GM18873 (cell line): ENCODE measurements around the gene UNK.
A peak's percentile ranks its signal among the peaks of the same experiment; 100 is the strongest.

Source experiments
- ATAC-seq: cut with Tn5 transposase; IDR thresholded peaks from one replicate; pipeline ENCODE4 v1.9.1; 2021; ENCODE audit warnings: mild to moderate bottlenecking, moderate library complexity, moderate number of reproducible peaks; ENCODE audit not compliant: unreplicated experiment, low FRiP score

UNK gene, protein sequence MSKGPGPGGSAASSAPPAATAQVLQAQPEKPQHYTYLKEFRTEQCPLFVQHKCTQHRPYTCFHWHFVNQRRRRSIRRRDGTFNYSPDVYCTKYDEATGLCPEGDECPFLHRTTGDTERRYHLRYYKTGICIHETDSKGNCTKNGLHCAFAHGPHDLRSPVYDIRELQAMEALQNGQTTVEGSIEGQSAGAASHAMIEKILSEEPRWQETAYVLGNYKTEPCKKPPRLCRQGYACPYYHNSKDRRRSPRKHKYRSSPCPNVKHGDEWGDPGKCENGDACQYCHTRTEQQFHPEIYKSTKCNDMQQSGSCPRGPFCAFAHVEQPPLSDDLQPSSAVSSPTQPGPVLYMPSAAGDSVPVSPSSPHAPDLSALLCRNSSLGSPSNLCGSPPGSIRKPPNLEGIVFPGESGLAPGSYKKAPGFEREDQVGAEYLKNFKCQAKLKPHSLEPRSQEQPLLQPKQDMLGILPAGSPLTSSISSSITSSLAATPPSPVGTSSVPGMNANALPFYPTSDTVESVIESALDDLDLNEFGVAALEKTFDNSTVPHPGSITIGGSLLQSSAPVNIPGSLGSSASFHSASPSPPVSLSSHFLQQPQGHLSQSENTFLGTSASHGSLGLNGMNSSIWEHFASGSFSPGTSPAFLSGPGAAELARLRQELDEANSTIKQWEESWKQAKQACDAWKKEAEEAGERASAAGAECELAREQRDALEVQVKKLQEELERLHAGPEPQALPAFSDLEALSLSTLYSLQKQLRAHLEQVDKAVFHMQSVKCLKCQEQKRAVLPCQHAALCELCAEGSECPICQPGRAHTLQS

DNA sequence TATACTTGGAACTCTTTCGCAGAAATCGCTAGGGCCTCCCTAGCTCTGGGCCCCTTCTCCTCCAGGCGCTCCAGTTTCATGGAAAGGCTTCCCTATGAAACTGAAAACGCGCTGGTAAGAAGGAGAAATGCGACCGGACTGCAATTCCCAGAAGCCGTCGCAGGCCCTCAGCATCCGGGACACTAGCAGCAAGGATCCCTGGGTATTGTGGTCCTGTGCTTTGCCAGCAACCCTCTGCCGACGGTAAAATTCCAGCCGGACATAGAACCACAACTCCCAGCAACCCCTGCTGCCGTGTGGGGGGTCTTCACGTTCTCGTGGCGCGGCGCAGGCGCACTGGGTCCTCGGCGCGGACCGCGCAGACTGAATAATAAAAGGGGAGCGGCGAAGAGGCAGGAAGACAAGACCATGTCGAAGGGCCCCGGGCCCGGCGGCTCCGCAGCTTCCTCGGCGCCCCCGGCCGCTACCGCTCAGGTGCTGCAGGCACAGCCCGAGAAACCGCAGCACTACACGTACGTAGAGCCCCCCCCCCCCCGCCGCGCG is at the start of gene UNK:
Gene UNK (plus strand): TSS at position 334 of the 543 bp plus-strand sequence. CDS start 75 bp downstream, at position 409.
- ATAC-seq, result peak; percentile 58

DNA sequence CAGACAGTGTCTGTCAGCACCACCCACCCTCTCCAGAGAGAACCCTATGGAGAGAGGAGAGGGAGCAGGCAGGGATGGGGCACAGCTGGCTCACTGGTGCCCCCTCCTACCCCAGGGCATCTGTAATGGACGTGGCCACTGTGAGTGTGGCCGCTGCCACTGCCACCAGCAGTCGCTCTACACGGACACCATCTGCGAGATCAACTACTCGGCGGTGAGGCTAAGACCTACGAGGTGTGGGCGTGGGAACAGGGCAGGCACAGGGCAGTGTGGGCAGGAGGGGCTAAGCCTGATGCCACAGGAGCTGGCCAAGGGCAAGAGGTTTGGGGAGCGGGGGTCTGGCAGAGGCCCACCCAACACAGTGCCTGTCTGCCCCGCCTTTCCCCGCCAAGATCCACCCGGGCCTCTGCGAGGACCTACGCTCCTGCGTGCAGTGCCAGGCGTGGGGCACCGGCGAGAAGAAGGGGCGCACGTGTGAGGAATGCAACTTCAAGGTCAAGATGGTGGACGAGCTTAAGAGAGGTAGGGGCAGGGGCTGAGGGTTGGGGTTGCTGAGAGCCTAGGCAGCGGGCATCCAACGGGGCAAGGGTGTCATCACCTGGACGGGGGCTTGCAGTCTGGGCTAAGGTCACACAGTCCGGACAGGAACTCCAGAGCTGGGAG is 48.3 kb upstream of the UNK start:
- ATAC-seq, result no peak

DNA sequence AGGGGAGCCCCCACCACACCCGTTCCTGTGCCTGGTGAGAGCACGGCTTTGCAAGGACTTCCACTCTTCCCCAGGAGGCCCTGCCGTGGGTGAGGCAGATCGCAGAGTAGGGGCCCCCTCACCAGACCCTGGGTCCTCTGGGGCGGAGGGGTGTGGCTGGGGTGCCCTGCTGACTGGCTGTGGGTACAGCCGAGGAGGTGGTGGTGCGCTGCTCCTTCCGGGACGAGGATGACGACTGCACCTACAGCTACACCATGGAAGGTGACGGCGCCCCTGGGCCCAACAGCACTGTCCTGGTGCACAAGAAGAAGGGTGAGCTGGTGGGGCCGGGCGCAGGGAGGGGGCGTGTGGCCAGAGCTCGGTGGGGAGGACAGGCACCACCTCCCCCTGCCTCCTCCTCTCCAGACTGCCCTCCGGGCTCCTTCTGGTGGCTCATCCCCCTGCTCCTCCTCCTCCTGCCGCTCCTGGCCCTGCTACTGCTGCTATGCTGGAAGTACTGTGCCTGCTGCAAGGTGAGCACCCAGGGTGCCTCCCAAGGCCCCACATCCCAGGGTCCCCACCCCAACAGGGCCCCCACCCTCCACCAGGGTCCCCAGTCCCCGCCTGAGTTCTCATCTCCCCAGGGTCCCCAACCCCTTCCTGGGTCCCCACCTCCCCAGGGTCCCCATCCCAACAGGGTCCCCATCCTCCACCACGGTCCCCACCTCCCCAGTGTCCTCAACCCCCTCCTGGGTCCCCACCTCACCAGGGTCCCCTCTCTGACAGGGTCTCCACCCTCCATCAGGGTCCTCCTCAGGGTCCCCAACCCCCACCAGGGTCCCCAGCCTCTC is 47.3 kb upstream of the UNK start:
- no peak for ATAC-seq

DNA sequence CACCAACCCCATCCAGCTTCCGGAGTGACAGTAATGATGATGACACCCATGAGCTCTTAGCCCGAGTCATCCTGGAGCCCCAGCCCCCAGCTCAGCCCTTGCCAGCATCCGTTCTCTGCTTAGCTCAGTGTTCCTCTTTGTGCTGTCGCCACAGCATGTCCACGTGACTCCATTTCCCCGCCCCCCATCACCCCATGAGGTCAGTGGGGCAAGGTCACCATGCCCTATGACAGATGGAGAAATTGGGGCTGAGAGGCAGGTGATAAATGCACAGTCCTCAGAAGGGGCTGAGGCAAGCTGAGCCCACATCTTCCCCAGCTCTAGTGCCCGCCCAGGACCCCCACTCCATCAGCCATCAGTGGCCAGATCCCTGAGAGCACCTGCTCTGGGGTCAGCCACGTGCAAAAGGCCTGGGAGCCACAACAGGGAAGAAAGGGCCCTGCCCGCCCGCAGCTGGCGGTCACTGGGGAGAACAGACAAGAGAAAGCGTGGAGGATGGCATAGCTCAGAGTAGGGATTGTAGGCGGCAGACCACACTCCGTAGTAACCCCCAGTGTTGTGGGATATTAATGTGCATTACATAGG is 46.3 kb upstream of the UNK start:
- ATAC-seq, result no peak

DNA sequence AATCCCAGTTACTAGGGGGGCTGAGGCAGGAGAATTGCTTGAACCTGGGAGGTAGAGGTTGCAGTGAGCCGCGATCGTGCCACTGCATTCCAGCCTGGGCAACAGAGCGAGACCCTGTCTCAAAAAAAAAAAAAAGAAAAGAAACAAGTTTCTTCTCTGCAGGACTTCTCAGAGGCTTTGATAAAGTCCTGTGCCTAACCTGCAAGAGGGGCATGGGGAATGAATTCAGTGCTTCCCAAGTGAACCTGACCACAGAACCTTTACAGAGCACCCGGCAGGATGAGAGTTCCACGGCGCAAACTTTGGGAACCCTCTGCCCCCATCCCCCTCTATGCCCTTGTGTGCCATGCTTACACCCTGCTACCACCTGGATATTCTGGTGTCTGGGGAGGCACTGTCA is 45.4 kb upstream of the UNK start:
- no peak for ATAC-seq

DNA sequence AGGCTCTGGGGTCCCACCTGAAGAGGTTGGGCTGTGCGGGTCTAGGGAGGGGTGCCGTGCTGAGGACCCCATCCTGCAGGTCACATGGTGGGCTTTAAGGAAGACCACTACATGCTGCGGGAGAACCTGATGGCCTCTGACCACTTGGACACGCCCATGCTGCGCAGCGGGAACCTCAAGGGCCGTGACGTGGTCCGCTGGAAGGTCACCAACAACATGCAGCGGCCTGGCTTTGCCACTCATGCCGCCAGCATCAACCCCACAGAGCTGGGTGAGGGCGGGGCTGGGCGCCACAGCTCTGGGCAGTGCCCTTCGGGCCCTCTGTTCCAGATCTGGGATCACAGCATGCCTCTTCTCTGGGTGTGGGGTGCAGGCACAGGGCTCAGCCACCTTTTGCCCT is 44.8 kb upstream of the UNK start:
- ATAC-seq, result no peak

DNA sequence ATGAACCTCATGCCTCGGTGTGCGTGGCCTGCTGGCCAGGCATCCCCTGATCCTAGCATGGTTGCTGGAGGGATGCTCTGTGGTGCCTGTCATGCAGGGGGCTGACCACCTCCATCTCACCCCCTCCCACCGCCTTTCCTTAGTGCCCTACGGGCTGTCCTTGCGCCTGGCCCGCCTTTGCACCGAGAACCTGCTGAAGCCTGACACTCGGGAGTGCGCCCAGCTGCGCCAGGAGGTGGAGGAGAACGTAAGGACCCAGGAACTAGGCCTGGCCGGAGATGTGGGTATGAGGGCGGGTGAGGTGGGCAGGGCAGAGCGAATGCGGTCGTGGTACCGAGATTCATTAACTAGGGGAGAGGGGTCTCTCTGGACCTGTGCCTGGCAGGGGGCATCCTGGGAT is 44.4 kb upstream of the UNK start:
- ATAC-seq, result no peak

DNA sequence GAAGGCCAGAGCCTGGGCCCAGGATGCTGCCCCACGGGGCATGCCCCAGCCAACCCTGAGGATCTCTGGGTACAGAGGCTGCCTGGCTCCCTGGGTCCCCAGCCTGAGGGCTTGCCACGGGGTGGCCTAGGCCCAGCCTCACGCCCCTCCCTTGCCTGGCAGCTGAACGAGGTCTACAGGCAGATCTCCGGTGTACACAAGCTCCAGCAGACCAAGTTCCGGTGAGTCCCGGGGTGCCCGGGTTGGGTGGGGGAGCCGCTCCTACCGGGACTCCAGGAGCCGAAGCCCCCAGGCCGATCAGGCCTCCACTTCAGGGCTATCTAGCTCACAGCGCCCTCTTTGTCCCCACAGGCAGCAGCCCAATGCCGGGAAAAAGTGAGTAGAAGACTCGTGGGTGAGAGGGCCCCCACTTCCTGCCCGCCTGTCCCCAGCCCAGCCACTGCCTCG is 44.0 kb upstream of the UNK start:
- no peak for ATAC-seq

DNA sequence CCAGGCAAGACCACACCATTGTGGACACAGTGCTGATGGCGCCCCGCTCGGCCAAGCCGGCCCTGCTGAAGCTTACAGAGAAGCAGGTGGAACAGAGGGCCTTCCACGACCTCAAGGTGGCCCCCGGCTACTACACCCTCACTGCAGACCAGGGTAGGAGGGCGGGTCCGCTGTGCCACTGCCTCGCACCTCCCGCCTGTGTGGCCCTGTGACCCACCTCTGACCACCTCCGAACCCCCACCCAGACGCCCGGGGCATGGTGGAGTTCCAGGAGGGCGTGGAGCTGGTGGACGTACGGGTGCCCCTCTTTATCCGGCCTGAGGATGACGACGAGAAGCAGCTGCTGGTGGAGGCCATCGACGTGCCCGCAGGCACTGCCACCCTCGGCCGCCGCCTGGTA is 42.3 kb upstream of the UNK start:
- ATAC-seq, result no peak

DNA sequence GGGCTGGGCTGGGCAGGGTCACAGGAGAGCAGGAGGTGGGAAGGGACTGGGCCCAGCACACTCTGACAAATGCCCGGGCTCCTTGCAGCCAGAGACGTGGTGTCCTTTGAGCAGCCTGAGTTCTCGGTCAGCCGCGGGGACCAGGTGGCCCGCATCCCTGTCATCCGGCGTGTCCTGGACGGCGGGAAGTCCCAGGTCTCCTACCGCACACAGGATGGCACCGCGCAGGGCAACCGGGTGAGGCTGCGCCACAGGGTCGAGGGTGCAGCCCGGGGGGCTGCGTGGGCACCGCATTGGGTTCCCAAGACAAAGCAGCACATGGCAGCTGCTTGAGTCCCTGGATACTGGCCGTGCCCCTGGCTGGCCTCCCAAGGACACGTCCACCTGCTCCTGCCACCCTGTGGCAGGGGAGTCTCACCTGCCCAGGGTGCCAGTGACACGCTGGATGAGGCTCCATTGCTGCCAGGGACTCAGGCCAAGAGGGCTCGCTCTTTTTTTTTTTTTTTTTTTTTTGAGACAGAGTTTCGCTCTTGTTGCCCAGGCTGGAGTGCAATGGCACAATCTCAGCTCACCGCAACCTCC is 40.9 kb upstream of the UNK start:
- no peak for ATAC-seq

DNA sequence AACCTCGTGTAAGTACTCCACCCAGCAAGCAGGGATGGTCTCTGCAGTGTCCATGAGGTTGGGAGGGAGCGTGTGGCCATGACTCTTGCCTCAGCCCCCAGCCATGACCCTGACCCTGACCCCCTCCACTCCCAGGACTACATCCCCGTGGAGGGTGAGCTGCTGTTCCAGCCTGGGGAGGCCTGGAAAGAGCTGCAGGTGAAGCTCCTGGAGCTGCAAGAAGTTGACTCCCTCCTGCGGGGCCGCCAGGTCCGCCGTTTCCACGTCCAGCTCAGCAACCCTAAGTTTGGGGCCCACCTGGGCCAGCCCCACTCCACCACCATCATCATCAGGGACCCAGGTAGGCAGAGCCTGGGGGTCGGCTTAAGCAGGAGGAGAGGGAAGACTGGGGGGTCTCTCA is 35.9 kb upstream of the UNK start:
- ATAC-seq, result no peak

DNA sequence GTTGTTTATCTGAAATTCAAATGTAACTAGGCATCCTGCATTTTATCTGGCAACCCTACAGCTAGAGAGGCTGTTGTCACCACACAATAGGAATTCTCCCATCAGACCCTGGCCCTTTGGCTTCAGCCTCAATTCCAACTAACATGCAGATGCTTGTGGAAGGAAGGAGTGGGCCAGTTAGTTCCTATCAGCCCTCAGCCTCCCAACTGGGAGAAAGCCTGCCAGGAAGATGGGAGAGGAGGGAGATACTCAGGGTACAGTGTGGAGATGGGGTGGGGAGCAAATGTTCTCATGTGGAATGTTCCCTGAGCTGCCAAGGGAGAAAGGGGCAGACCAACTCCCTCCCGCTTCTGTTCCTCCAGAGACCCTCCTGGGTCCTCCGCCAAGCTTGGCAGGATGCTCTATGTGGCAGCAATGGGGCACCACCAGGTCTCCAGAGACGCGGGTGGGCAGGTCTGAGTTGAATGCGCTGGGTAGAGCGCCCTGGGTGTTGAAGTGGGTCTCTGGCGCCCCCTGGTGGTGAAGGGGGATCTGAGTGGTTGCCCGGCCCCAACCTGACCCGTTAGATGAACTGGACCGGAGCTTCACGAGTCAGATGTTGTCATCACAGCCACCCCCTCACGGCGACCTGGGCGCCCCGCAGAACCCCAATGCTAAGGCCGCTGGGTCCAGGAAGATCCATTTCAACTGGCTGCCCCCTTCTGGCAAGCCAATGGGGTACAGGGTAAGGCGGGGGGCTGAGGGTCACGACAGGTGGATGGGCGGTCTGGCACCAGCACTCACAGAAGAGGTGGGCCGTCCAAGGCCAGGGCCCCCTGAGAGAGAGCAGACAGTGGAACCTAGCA is 34.8 kb upstream of the UNK start:
- ATAC-seq, result no peak

DNA sequence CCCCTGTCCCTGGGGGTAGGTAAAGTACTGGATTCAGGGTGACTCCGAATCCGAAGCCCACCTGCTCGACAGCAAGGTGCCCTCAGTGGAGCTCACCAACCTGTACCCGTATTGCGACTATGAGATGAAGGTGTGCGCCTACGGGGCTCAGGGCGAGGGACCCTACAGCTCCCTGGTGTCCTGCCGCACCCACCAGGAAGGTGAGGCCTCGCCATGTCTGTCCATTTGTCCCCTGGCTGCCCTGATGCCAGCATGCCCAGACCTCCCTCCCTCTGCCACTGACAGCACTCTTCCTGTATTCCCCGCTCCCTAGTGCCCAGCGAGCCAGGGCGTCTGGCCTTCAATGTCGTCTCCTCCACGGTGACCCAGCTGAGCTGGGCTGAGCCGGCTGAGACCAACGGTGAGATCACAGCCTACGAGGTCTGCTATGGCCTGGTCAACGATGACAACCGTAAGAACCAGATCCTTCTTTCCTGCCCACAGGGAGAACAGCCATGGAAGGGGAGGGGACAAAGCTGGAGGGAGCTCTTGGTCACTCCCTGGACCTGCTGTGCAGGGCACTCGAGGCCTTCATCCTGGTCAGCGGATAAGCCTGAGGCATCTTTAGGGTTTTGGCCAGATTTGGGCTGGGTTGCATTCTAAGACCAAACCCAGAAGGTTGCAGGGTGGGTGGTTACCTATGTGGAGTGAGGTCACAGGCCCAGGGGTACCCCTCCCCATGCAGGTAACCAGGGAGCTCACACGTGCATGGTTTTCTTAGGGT is 33.8 kb upstream of the UNK start:
- ATAC-seq, result no peak

DNA sequence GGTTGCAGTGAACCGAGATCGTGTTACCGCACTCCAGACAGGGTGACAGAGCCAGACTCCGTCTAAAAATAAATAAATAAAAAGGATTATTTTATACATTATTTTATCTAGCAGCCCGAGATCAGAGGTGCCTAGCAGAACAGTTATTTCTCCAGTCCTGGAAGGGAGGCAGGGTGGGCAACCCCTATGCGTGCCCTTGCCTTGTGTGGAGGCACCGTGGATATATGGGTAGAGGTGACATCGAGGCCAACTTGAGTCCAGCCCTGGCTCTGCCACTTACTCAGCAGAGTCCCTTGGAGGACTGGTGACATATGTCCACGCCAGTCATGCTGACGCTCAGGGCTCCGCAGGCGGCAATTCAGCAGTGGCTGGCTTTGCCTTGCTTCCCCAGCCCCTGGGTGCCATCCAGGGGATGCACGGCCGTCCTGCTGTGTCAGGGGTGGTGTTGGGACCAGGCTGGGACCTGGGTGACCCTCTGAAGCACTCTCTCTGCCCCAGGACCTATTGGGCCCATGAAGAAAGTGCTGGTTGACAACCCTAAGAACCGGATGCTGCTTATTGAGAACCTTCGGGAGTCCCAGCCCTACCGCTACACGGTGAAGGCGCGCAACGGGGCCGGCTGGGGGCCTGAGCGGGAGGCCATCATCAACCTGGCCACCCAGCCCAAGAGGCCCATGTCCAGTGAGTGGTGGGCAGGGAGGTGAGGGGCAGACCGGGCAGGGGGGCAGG is 32.8 kb upstream of the UNK start:
- no peak for ATAC-seq

DNA sequence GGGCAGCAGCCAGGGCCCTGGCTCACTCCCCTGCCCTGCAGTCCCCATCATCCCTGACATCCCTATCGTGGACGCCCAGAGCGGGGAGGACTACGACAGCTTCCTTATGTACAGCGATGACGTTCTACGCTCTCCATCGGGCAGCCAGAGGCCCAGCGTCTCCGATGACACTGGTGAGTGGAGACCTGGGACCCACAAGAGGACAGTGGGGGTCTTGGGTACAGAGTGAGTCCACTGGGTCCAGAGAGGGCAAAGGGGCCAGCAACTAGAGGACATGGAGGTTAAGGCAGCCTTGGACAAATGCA is 32.2 kb upstream of the UNK start:
- no peak for ATAC-seq

DNA sequence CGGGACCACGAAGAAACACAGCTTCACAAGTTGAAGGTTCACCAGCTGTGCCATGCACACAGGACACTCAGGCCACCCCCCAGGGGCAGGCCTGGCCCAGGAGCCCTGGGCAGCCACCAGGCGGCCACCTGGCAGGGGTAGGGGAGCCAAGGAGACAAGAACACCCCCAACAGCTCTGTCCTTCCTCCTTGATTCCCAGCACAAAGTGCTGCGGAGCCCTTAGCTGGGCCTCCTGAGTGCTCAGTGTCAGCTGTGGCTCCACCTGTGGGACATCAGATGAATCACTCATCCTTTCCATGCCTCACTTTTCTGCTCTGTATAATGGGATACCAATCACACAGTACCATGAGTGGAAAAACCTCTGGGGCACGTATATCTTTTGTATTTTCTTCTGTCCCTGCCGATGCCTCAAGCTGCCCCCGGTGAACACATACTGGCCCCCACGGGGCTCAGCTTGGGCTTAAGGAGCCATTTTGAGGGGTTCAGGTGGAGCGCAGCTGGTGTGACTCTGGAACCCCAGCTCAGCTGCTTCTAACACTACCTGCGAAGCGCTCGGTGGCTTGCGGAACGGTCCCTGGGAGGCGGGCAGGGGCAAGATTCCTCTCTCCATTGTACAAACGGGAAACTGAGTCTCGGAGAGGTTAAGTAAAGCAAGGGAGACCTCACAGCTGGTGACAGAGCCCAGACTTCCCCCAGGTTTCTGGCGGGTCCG is 31.6 kb upstream of the UNK start:
- no peak for ATAC-seq
